Pons (tissue), 1 donor: Measurements from ENCODE around the gene VAV1.
"Not testable (repeated sequence)": the region's sequence is repeated elsewhere in the genome, so short reads cannot be mapped to it uniquely, and the experiment has no call there.

ENCODE experiments used
- DNase-seq: peaks from one replicate; pipeline ENCODE4 v3.0.0-alpha.2; 2016; ENCODE audit warnings: low spot score

The VAV1 gene

GRCh38 chr19:6737873-6738786 lies 34.4 kb upstream of the VAV1 start:
- peak; percentile 83 for DNase-seq

- no peak for DNase-seq
Measured at GRCh38 chr19:6738787-6739389, 33.6 kb upstream of the VAV1 start.

GRCh38 chr19:6739390-6739882 lies 33.1 kb upstream of the VAV1 start, which contains the start of gene TRIP10:
Gene TRIP10 (plus strand): TSS chr19:6739680. CDS start chr19:6739762, 82 bp downstream.
- DNase-seq, result peak; percentile 75

- no peak for DNase-seq
Measured at GRCh38 chr19:6739883-6740588, 32.5 kb upstream of the VAV1 start.

GRCh38 chr19:6740589-6741343 lies 31.7 kb upstream of the VAV1 start:
- no peak for DNase-seq

GRCh38 chr19:6743066-6743465 lies 29.4 kb upstream of the VAV1 start:
- DNase-seq, result no peak

GRCh38 chr19:6743714-6744380 lies 28.7 kb upstream of the VAV1 start:
- no peak for DNase-seq

- DNase-seq, result no peak
Measured at GRCh38 chr19:6744381-6745301, 27.9 kb upstream of the VAV1 start.

- DNase-seq, result no peak
Measured at GRCh38 chr19:6745965-6746364, 26.5 kb upstream of the VAV1 start.

GRCh38 chr19:6748543-6748942 lies 24.0 kb upstream of the VAV1 start:
- DNase-seq, result not testable (repeated sequence)

- no peak for DNase-seq
Measured at GRCh38 chr19:6750062-6750461, 22.4 kb upstream of the VAV1 start.

- no peak for DNase-seq
Measured at GRCh38 chr19:6751189-6751588, 21.3 kb upstream of the VAV1 start.

- DNase-seq, result no peak
Measured at GRCh38 chr19:6752256-6753177, 20.0 kb upstream of the VAV1 start.

GRCh38 chr19:6753178-6754031 lies 19.1 kb upstream of the VAV1 start:
- DNase-seq, result no peak

GRCh38 chr19:6754136-6754535 lies 18.4 kb upstream of the VAV1 start:
- no peak for DNase-seq

GRCh38 chr19:6754653-6755463 lies 17.6 kb upstream of the VAV1 start:
- no peak for DNase-seq

GRCh38 chr19:6760606-6761005 lies 11.9 kb upstream of the VAV1 start:
- DNase-seq, result no peak
